NCI-H526 (cell line): ENCODE results near the gene DNASE1L1.
"Not testable (repeated sequence)": the region's sequence is repeated elsewhere in the genome, so short reads cannot be mapped to it uniquely, and the experiment has no call there.

Experiments
- DNase-seq, 2 experiments: peaks; one replicate each; lab custom pipeline; 2025; lab: John Stamatoyannopoulos, UW

Gene DNASE1L1

GRCh38 chrX:154403858-154404257, 5.2 kb downstream of the DNASE1L1 start:
- DNase-seq: no peak

- no peak for DNase-seq
Measured at GRCh38 chrX:154403192-154403591, 5.9 kb downstream of the DNASE1L1 start.

- no peak for DNase-seq
Measured at GRCh38 chrX:154402622-154403127, 6.4 kb downstream of the DNASE1L1 start.

- no peak for DNase-seq
Measured at GRCh38 chrX:154401918-154402621, 7.0 kb downstream of the DNASE1L1 start.

GRCh38 chrX:154401045-154401799, 7.8 kb downstream of the DNASE1L1 start:
- no peak for DNase-seq

GRCh38 chrX:154400369-154400817, 8.7 kb downstream of the DNASE1L1 start:
- not testable (repeated sequence) for DNase-seq

- no peak for DNase-seq
Measured at GRCh38 chrX:154399527-154400368, 9.3 kb downstream of the DNASE1L1 start.

GRCh38 chrX:154398668-154399526, 10.2 kb downstream of the DNASE1L1 start:
- peak; percentile 81 to 95 for DNase-seq

- peak; percentile 98 to 99 for DNase-seq
Measured at GRCh38 chrX:154397888-154398667, 11.0 kb downstream of the DNASE1L1 start, which contains the start of gene RPL10. RPL10 (plus strand) TSS chrX:154398377; CDS start chrX:154398520, 143 bp downstream.

GRCh38 chrX:154396973-154397887, 11.8 kb downstream of the DNASE1L1 start:
- DNase-seq: peak; percentile 63 to 93

- DNase-seq: not testable (repeated sequence)
Measured at GRCh38 chrX:154396363-154396762, 12.7 kb downstream of the DNASE1L1 start.

- not testable (repeated sequence) for DNase-seq
Measured at GRCh38 chrX:154389812-154390747, 19.0 kb downstream of the DNASE1L1 start.

GRCh38 chrX:154388649-154389048, 20.4 kb downstream of the DNASE1L1 start:
- DNase-seq: not testable (repeated sequence)

GRCh38 chrX:154388094-154388493, 21.0 kb downstream of the DNASE1L1 start:
- not testable (repeated sequence) for DNase-seq

GRCh38 chrX:154384284-154384892, 24.7 kb downstream of the DNASE1L1 start:
- no peak for DNase-seq

GRCh38 chrX:154383359-154384283, 25.4 kb downstream of the DNASE1L1 start:
- DNase-seq: no peak
